Measurements from ENCODE around the gene PLIN4. TPM values are rescaled to one million over a fixed set of nuclear protein-coding genes. Genes with fewer than 3 reads are reported as not detected.

PLIN4 gene
- total RNA-seq, 1 experiment from 2014 or later: 2.3 TPM

- TF ChIP-seq MAX (IDR thresholded peaks at IDR 0.05) (no peak), EZH2 (IDR thresholded peaks at IDR 0.05) (no peak), SP1 (IDR thresholded peaks at IDR 0.05; ENCODE audit: low read depth) (no peak), POLR2AphosphoS5 (IDR thresholded peaks at IDR 0.05; ENCODE audit: low read depth, low read length) (no peak)
Measured at GRCh38 chr19:4523306-4524110, 5.2 kb upstream of the PLIN4 start (continued).

GRCh38 chr19:4522291-4523002, 4.2 kb upstream of the PLIN4 start:
- no peak for TF ChIP-seq SP1 (IDR thresholded peaks at IDR 0.05; ENCODE audit: low read depth)
- TF ChIP-seq ZNF274 (IDR thresholded peaks at IDR 0.05; ENCODE audit: low read depth, low read length): no peak
- TF ChIP-seq MAX (IDR thresholded peaks at IDR 0.05): no peak
- TF ChIP-seq ATF3 (IDR thresholded peaks at IDR 0.05): no peak
- peaks cover 0 to 7% of the 10 kb centered on the region in 2 experiments; a peak in 1 of 4 replicates for H3K4me1 ChIP-seq (ENCODE audit: control insufficient read depth in 1 of 2, insufficient read depth in 2 of 2, low read length in 2 of 2)
- POLR2A ChIA-PET: interaction anchor here (1.7 kb wide), 1 partner anchor 12 kb away, joined by 7 read pairs; the partner anchor contains the start of gene PLIN5
- RAD21 ChIA-PET (ENCODE audit: low non-redundant PET in 1 of 2, low total read pairs in 2 of 2, uncharacterized antibody in 2 of 2, unreplicated experiment in 2 of 2): interaction anchor here (0.6 to 1.0 kb wide), 2 partner anchors 12 to 111 kb away, joined by 3 read pairs; partner anchors contain the start of gene PLIN5 (in 1 of the 2)
- BruUV-seq (replicated peaks): no TSS peak
- ATAC-seq (no peak), DNase-seq (ENCODE audit: low read depth, low spot score) (no peak)
- H4K20me1 ChIP-seq (ENCODE audit: insufficient read depth): no peaks in the 10 kb centered on the region
- no peaks in the 10 kb centered on the region for H3K36me3 ChIP-seq (ENCODE audit: control insufficient read depth in 1 of 2, insufficient read depth in 2 of 2, low read length in 2 of 2)
- H3K4me2 ChIP-seq (ENCODE audit: low read length): no peak overlapping the region
- no peak overlapping the region for H3K4me3 ChIP-seq (replicated peaks in 1 of 2; ENCODE audit: low read depth in 1 of 2, low read length in 2 of 2)
- no peaks in the 10 kb centered on the region for H3K27me3 ChIP-seq (ENCODE audit: insufficient read depth, low read length)
- CTCF ChIA-PET: interaction anchor here (0.8 to 4.9 kb wide), 19 partner anchors 7 to 287 kb away, joined by 3 to 76 read pairs (median 3); partner anchors contain the start of genes CHAF1A, FEM1A, HDGFL2 and PLIN5
- H3K9me3 ChIP-seq (ENCODE audit: control insufficient read depth in 1 of 2, insufficient read depth in 1 of 2, low read depth in 1 of 2, low read length in 2 of 2): no peaks in the 10 kb centered on the region
- no peaks in the 10 kb centered on the region for H3K9me2 ChIP-seq (ENCODE audit: insufficient read depth)
- no peaks in the 10 kb centered on the region for H3K79me2 ChIP-seq (ENCODE audit: insufficient read depth, low read length)
- H2AFZ ChIP-seq (ENCODE audit: low read depth, low read length, poor library complexity, severe bottlenecking): no peak overlapping the region
- H3K9ac ChIP-seq (ENCODE audit: low read length): no peak overlapping the region
- intact Hi-C loops (cut with micrococcal nuclease): loop anchor here (2.0 to 10.0 kb wide), 2 partner anchors 114 to 258 kb away; no protein-coding TSS in a partner anchor
- no peak overlapping the region for H3K27ac ChIP-seq (ENCODE audit: low read depth, low read length)
